A549 (cell line): Measurements from ENCODE around the gene TAAR9.

Experiments used
- CEBPB ChIP-seq, 2 experiments: fragments of >200 bp in 1 of 2; sonication (Bioruptor Twin) in 1 of 2; formaldehyde crosslinking in 1 of 2; IDR thresholded peaks; 2 replicates each; pipeline ENCODE4 v1.6.1; 2012 to 2016
- EP300 ChIP-seq, 2 experiments: fragments of >200 bp; sonication (Bioruptor Twin); formaldehyde crosslinking; IDR thresholded peaks; 2 replicates in 1 of 2; 3 replicates in 1 of 2; pipeline ENCODE4 v1.6.1; 2016 to 2017
- FOSL2 ChIP-seq, 2 experiments: fragments of 450-650 bp in 1 of 2; fragments of >200 bp in 1 of 2; sonication (Bioruptor Twin) in 1 of 2; formaldehyde crosslinking; IDR thresholded peaks; 2 replicates each; pipeline versions ENCODE4 v1.5.0 to v1.6.1; 2016 to 2020; ENCODE audit warnings: mild to moderate bottlenecking in 1 of 2, moderate library complexity in 1 of 2
- JUN ChIP-seq, 2 experiments: fragments of >200 bp; sonication (Bioruptor Twin); formaldehyde crosslinking; IDR thresholded peaks; 2 replicates in 1 of 2; 3 replicates in 1 of 2; pipeline ENCODE4 v1.6.1; 2016 to 2017
- POLR2A ChIP-seq: IDR thresholded peaks from 2 replicates; pipeline ENCODE4 v1.6.1; 2012; ENCODE audit warnings: mild to moderate bottlenecking, low read length
- RFX5 ChIP-seq: fragments of 450-650 bp; IDR thresholded peaks from 2 replicates; pipeline ENCODE4 v1.7.1; 2014; ENCODE audit warnings: antibody characterized with exemption, mild to moderate bottlenecking, moderate library complexity
- SMC3 ChIP-seq: fragments of >200 bp; sonication (Bioruptor Twin); formaldehyde crosslinking; IDR thresholded peaks from 3 replicates; pipeline ENCODE4 v1.6.1; 2018; ENCODE audit warnings: inconsistent platforms
- TF ChIP-seq, protein P1 (sequence below): fragments of >200 bp; sonication (Bioruptor Twin); formaldehyde crosslinking; IDR thresholded peaks from 3 replicates; pipeline ENCODE4 v1.5.1; 2016
- TF ChIP-seq, protein P2 (sequence below): IDR thresholded peaks from 2 replicates; pipeline ENCODE4 v1.6.1; 2012
- TF ChIP-seq, protein P3 (sequence below): fragments of 450-650 bp; IDR thresholded peaks from 2 replicates; pipeline ENCODE4 v1.6.1; 2014; ENCODE audit warnings: antibody characterized with exemption
- TF ChIP-seq, protein P4 (sequence below): fragments of 200-600 bp; sonication (generic); IDR thresholded peaks from 2 replicates; pipeline ENCODE4 v1.6.1; 2016; ENCODE audit warnings: antibody characterized with exemption, mild to moderate bottlenecking, moderate library complexity
- TF ChIP-seq, protein P5 (sequence below): fragments of >200 bp; sonication (Bioruptor Twin); formaldehyde crosslinking; IDR thresholded peaks from 2 replicates; pipeline ENCODE4 v1.6.1; 2016

DNA sequence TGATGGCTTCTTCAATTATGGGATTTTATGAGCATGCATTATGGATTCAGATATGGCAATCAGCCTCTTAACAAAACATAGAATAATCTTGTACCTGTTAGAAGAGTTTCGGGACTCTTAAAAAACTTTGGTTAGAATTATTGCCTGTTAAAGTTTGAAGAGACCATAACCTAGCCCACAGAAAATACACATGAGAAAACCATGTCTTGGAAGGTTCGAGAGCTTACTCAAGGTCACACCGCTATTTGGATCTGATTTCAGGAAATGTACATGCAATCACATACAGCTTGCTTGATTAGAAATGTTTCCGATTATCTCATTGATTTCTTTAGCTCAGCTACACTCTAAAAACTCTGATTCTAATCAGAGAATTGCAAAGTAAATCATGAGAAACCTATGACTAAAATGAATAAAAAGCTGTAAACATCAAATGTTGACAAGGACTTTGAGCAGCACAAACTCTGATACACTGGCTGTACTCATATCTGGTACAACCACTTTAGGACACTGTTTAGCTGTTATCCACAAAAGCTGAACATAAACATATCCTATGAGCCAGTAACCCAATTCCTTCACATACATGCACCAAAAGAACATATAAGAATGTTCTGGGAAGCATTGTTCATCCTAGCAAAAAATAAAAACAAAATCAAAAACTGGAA, 41.4 kb upstream of the TAAR9 start:
- TF ChIP-seq SMC3, result no peak
- TF ChIP-seq, protein P1, sequence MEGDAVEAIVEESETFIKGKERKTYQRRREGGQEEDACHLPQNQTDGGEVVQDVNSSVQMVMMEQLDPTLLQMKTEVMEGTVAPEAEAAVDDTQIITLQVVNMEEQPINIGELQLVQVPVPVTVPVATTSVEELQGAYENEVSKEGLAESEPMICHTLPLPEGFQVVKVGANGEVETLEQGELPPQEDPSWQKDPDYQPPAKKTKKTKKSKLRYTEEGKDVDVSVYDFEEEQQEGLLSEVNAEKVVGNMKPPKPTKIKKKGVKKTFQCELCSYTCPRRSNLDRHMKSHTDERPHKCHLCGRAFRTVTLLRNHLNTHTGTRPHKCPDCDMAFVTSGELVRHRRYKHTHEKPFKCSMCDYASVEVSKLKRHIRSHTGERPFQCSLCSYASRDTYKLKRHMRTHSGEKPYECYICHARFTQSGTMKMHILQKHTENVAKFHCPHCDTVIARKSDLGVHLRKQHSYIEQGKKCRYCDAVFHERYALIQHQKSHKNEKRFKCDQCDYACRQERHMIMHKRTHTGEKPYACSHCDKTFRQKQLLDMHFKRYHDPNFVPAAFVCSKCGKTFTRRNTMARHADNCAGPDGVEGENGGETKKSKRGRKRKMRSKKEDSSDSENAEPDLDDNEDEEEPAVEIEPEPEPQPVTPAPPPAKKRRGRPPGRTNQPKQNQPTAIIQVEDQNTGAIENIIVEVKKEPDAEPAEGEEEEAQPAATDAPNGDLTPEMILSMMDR, result no peak
- TF ChIP-seq JUN (IDR thresholded peaks at IDR 0.05), result no peak
- TF ChIP-seq POLR2A, result no peak
- no peak for TF ChIP-seq RFX5
- TF ChIP-seq, protein P2, sequence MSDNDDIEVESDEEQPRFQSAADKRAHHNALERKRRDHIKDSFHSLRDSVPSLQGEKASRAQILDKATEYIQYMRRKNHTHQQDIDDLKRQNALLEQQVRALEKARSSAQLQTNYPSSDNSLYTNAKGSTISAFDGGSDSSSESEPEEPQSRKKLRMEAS, result no peak
- no peak for TF ChIP-seq EP300 (IDR thresholded peaks at IDR 0.05)
- TF ChIP-seq FOSL2 (IDR thresholded peaks at IDR 0.05), result no peak
- no peak for TF ChIP-seq FOSL2 (CRISPR knock-in tag; IDR thresholded peaks at IDR 0.05)
- TF ChIP-seq, protein P3, sequence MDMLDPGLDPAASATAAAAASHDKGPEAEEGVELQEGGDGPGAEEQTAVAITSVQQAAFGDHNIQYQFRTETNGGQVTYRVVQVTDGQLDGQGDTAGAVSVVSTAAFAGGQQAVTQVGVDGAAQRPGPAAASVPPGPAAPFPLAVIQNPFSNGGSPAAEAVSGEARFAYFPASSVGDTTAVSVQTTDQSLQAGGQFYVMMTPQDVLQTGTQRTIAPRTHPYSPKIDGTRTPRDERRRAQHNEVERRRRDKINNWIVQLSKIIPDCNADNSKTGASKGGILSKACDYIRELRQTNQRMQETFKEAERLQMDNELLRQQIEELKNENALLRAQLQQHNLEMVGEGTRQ, result no peak
- TF ChIP-seq, protein P4, sequence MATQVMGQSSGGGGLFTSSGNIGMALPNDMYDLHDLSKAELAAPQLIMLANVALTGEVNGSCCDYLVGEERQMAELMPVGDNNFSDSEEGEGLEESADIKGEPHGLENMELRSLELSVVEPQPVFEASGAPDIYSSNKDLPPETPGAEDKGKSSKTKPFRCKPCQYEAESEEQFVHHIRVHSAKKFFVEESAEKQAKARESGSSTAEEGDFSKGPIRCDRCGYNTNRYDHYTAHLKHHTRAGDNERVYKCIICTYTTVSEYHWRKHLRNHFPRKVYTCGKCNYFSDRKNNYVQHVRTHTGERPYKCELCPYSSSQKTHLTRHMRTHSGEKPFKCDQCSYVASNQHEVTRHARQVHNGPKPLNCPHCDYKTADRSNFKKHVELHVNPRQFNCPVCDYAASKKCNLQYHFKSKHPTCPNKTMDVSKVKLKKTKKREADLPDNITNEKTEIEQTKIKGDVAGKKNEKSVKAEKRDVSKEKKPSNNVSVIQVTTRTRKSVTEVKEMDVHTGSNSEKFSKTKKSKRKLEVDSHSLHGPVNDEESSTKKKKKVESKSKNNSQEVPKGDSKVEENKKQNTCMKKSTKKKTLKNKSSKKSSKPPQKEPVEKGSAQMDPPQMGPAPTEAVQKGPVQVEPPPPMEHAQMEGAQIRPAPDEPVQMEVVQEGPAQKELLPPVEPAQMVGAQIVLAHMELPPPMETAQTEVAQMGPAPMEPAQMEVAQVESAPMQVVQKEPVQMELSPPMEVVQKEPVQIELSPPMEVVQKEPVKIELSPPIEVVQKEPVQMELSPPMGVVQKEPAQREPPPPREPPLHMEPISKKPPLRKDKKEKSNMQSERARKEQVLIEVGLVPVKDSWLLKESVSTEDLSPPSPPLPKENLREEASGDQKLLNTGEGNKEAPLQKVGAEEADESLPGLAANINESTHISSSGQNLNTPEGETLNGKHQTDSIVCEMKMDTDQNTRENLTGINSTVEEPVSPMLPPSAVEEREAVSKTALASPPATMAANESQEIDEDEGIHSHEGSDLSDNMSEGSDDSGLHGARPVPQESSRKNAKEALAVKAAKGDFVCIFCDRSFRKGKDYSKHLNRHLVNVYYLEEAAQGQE, result no peak
- no peak for TF ChIP-seq CEBPB (IDR thresholded peaks at IDR 0.05)
- TF ChIP-seq, protein P5, sequence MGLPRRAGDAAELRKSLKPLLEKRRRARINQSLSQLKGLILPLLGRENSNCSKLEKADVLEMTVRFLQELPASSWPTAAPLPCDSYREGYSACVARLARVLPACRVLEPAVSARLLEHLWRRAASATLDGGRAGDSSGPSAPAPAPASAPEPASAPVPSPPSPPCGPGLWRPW, result no peak
